ENCODE results near the gene COL19A1.

COL19A1 gene

GRCh38 chr6:70180901-70181599 lies 314.7 kb downstream of the COL19A1 start:
- no peak for DNase-seq

DNA sequence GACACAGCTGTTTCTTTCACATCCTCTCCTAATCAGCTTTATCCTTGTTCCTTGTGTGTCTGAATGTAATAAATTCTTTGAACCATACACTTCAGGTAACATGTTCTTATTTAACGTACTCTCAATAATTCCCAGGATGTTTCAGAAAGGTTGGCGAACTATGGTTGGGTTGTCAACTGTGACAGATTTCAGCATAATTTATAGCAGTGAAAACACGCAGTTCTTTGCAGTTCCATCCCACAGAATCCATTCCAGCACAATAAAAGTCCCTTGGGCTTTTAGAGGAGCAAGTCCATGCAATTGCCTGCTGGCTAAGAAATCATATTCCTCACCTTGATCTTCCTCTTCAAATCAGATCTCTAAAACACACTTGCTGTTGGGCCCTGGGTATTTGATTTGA lies 317.2 kb downstream of the COL19A1 start:
- no peak for DNase-seq

DNA sequence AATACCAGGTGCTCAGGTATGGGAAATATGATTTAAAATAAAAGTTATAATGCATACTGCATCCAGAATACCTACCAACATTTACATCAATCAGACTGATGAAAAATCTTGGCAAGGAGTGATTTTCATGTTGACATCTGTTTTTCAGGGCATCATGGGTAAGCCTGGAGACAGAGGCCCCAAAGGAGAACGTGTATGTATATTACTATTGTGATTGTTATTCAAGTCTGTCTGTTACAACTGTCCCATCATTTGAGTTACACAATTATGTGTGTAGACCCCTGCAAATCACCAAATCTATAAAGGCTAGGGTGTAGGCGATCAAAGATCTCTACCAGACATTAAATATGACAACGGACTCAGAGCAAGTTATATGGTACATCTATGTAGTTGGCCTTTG lies 318.4 kb downstream of the COL19A1 start:
- DNase-seq = no peak

- no peak for DNase-seq
Measured at GRCh38 chr6:70186461-70186860, 320.1 kb downstream of the COL19A1 start.

- DNase-seq = no peak
Measured at GRCh38 chr6:70188202-70188601, 321.8 kb downstream of the COL19A1 start.

DNA sequence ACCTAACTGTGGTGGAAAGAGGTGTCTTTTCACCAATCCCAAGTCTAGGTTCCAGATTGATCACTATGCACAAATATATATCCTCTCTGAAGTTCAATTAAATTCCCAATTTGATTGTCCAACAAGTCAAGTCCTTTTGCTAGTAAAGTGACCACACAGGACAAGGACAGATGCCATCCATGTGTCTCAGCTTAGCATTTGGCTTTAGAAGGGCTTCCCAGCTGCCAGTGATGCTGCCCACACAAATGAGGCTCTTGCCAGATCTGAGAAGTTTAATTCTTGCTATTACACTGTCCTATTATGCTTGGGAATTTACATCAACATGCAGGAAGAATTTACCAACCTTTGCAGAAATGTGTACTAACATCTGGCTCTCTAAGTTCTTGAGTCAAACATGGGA lies 328.1 kb downstream of the COL19A1 start:
- DNase-seq = no peak

- no peak for DNase-seq
Measured at GRCh38 chr6:70196531-70196930, 330.2 kb downstream of the COL19A1 start.

- no peak for DNase-seq
Measured at GRCh38 chr6:70198785-70199184, 332.4 kb downstream of the COL19A1 start.

GRCh38 chr6:70208235-70208790 lies 342.0 kb downstream of the COL19A1 start:
- DNase-seq = no peak

GRCh38 chr6:70210462-70210861 lies 344.1 kb downstream of the COL19A1 start:
- DNase-seq = no peak

GRCh38 chr6:70215460-70216108 lies 349.2 kb downstream of the COL19A1 start:
- DNase-seq = no peak

- DNase-seq = no peak
Measured at GRCh38 chr6:70216767-70217166, 350.4 kb downstream of the COL19A1 start.

- no peak for DNase-seq
Measured at GRCh38 chr6:70219943-70220613, 353.7 kb downstream of the COL19A1 start.

DNA sequence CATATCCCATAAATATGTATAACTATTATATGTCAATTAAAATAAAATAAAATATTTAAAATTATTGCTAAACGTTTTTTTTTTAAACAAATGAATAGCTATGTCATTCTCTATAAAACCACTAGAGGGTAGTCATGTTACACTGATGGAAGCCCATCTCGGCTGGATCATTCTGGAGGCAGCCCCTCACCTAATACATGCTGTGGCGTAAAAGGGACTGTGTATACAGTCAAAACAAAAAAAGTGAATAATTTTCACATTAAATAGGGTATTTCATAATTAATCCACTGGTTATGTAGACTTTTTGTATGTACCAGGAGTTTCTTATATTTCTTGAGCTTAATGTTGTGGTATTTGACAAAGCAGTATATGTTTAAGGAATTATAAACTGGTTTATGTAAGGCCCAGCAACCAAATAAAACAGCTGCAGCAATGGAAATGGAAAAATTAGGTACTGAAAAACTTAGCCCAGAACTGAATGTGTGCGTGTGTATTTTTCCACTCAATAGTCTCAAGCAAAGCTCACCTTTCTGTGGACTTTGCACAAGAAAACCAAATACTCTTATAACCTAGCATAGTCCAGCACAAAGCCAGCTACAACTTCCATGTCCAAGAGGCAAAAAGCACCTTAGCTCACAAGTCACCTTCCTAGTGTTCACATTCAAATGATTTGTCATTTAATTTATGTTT lies 354.8 kb downstream of the COL19A1 start:
- no peak for DNase-seq

DNA sequence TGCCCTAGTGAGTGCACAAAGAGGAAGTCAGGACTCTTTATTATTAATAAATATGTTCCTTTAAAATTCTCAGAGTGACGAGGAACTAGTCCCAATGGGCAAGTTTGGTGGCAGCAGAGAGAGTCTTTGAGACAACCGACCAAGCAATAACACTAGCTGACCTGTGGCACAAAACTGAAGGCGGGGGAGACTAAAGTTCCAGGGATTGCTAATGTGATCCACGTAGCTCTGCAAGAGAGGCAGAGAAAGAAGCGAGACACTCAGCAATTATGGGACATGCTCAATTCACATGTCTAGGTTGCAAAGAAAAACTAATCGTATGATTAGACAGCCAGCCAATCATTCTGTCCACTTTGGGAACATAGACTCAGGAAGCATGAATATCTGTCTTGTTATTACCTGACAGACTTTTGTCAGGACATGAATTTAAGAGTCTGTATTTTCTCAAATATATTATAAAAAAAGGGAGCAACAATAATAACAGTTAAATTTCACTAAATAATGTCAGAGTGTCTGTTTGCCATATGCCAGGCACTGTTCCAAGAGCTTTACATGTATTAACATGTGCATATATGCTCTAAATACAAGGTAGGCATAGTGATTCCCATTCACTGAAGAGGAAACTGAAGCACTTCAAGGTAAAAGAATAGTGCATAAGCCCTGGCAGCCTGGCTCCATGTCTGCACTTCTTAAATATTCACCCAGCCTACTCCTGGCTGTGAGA lies 355.5 kb downstream of the COL19A1 start:
- DNase-seq = no peak

DNA sequence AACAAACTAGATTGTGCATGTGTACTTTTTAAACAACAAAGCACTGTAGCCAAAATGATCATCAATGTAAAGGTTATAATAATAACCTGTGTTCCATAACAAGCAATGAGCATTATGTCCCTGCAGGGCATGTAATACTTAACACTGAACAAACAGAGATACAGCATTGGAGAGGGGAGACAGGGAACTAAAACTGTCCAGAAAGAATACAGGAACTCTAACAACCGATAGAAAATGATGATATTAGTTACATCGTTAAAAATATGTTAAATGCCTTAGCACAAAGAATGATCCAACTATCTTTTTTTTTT lies 356.0 kb downstream of the COL19A1 start:
- DNase-seq = no peak

DNA sequence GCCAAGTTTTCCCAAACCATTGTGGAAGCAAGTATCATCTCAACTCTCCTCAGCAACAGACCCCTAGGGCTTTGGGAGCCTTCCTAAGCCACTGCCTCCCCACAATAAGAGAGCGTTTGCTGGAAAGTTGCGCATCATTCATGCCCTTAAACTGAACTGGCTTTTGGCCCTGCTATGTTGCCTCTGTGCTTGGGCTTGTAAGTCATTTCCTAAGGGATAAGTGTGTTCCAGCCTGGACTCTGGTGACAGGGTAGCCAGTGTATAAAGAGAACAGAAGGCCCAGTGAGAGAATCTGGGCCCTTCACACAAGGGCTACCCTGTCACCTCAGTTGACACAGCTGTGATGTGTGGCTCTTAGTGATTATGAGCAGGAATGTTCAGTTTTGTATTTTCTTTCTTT lies 358.7 kb downstream of the COL19A1 start:
- no peak for DNase-seq

GRCh38 chr6:70231311-70231710 lies 365.0 kb downstream of the COL19A1 start:
- DNase-seq = no peak

GRCh38 chr6:70234561-70235236 lies 368.3 kb downstream of the COL19A1 start:
- DNase-seq = no peak

DNA sequence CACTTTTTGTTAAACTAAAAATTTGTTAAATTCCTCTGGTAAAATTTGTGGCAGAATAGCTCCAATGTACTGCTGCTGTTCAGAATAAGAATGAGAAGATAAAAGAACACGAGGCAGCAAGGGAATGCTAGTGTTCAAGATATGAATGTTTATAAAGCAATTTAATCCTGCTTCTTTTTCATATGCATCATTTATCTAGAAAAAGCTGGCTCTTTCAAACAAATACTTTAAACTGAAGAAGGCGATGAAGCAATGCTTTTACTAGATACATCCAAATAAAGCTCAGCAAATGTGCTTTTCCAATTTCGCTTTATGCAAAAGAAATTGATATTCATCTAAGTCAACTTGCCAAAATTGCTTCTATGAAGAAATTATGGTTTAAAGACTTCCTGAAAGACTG lies 370.0 kb downstream of the COL19A1 start:
- DNase-seq = no peak

- DNase-seq = no peak
Measured at GRCh38 chr6:70241031-70241430, 374.7 kb downstream of the COL19A1 start.

DNA sequence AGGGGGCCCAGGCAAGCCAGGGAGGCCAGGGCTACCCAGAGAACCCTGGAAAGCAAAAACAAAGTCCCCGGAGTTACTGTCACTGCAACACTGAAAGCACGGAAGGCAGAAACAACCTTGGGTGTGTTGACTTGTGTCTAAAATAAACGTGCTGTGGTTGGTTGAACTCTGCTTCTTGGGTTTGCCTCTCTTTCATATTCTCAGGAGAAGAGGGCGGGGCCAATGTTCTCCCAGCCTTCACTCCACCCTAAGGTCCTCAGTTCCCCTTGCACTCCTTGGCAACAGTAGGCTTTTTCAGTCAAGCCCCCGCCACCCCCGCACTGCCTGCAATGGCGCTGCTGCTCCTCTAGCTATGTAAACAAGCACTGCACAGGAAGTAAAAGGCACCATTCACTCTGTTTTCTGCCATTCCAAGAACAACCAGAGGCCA lies 375.6 kb downstream of the COL19A1 start:
- no peak for DNase-seq

All from activated CD4-positive, CD25-positive, alpha-beta regulatory T cell treated with anti-CD3 and anti-CD28 coated beads, Interleukin-2, amount 50 U/mL, for 72 hours (primary cell).